ENCODE results near the gene BMP2K.

Gene BMP2K

DNA sequence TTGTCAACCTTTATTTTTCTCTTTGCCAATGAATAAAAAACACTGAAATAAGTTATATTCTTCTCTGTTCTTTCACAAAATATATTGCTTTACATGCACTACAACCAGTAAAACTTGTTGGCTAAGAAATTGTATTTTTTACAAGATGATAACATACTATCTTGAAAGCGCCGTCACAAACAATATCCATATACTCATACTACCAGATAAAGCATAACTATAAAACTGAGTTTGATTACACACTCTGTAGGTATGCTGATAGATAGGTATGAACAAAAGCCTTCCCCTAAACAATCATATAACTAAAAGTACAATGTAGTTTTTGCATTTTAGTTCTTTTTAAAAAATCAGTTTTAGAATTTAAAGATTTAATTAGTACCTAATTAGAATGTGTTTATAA is 13.6 kb upstream of the BMP2K start:
- Histone ChIP-seq H3K9me3 (ENCODE audit: control insufficient read depth, low read length) (no peaks in the 10 kb centered on the region), H3K4me1 (no peaks in the 10 kb centered on the region), H3K9ac (no peak overlapping the region), H3K27me3 (ENCODE audit: control insufficient read depth, insufficient read depth, low read length) (no peaks in the 10 kb centered on the region), H3K27ac (no peak overlapping the region), H2AFZ (no peak overlapping the region), H3K79me2 (no peaks in the 10 kb centered on the region), H3K4me3 (ENCODE audit: low read depth, low read length) (no peak overlapping the region), H3K4me2 (ENCODE audit: low read length) (no peak overlapping the region), H3K36me3 (ENCODE audit: control insufficient read depth, insufficient read depth, low read length) (no peaks in the 10 kb centered on the region)
- no peak for TF ChIP-seq CTCF (IDR thresholded peaks at IDR 0.05)

DNA sequence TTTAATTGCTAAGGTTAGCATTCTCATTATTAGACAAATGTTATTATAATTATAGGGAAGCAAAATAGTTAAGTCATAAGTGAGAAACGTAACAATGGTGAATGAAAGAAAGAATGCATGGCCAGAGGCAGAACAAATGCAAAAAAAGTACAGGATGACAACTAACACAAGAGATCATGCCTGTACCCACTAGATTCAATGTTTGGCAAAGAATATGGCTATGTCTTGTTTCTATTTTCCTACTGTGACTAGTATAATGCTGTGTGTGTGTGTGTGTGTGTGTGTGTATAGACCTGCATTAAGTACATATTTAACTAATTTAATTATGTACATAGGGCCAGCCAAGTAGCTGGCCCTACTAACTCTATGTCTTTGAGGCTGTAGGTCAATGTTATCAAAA is 12.9 kb upstream of the BMP2K start:
- Histone ChIP-seq H2AFZ (no peak overlapping the region), H3K27ac (no peak overlapping the region)

GRCh38 chr4:78763763-78764387 is 12.3 kb upstream of the BMP2K start:
- Histone ChIP-seq H3K4me2 (ENCODE audit: low read length) (no peak overlapping the region), H3K9me3 (ENCODE audit: control insufficient read depth, low read length) (no peaks in the 10 kb centered on the region), H3K4me3 (ENCODE audit: low read depth, low read length) (no peak overlapping the region), H3K27ac (no peak overlapping the region), H3K79me2 (no peaks in the 10 kb centered on the region), H3K27me3 (ENCODE audit: control insufficient read depth, insufficient read depth, low read length) (no peaks in the 10 kb centered on the region), H2AFZ (no peak overlapping the region), H3K36me3 (ENCODE audit: control insufficient read depth, insufficient read depth, low read length) (no peaks in the 10 kb centered on the region), H3K9ac (no peak overlapping the region), H3K4me1 (no peaks in the 10 kb centered on the region)
- TF ChIP-seq CTCF (IDR thresholded peaks at IDR 0.05) = no peak

More for the DNA sequence above, 12.9 kb upstream of the BMP2K start:
- H3K4me3 ChIP-seq (ENCODE audit: low read depth, low read length) = no peak overlapping the region
- no peak for TF ChIP-seq CTCF (IDR thresholded peaks at IDR 0.05)
- H3K9ac ChIP-seq = no peak overlapping the region
- H3K4me2 ChIP-seq (ENCODE audit: low read length) = no peak overlapping the region
- H3K27me3 ChIP-seq (ENCODE audit: control insufficient read depth, insufficient read depth, low read length) = no peaks in the 10 kb centered on the region
- no peaks in the 10 kb centered on the region for H3K4me1 ChIP-seq
- H3K9me3 ChIP-seq (ENCODE audit: control insufficient read depth, low read length) = no peaks in the 10 kb centered on the region
- no peaks in the 10 kb centered on the region for H3K79me2 ChIP-seq
- no peaks in the 10 kb centered on the region for H3K36me3 ChIP-seq (ENCODE audit: control insufficient read depth, insufficient read depth, low read length)

DNA sequence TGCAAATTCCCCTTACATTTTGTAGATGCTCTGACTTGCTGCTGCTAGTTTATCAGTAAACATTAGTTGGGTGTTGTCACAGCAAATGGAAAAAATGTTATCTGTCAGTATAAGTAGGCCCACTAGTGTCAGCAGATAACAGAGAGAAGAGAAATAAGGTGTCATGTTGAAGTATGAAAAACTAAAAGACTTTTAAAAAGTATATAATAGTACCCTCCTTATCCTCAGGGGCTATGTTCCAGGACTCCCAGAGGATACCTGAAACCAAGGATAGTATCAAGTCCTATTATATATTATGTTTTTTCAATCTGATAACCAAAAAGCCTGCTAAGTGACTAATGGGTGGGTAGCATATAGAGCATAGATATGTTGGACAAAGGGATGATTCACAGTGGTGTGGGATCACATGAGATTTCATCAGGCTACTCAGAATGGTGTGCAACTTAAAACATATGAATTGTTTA is 11.6 kb upstream of the BMP2K start:
- H3K36me3 ChIP-seq (ENCODE audit: control insufficient read depth, insufficient read depth, low read length) = no peaks in the 10 kb centered on the region
- H3K4me1 ChIP-seq = no peaks in the 10 kb centered on the region
- H3K4me2 ChIP-seq (ENCODE audit: low read length) = no peak overlapping the region
- TF ChIP-seq CTCF (IDR thresholded peaks at IDR 0.05) = no peak
- H3K4me3 ChIP-seq (ENCODE audit: low read depth, low read length) = no peak overlapping the region
- H3K9me3 ChIP-seq (ENCODE audit: control insufficient read depth, low read length) = no peaks in the 10 kb centered on the region
- no peak overlapping the region for H3K9ac ChIP-seq
- no peak overlapping the region for H2AFZ ChIP-seq
- no peak overlapping the region for H3K27ac ChIP-seq
- no peaks in the 10 kb centered on the region for H3K79me2 ChIP-seq
- no peaks in the 10 kb centered on the region for H3K27me3 ChIP-seq (ENCODE audit: control insufficient read depth, insufficient read depth, low read length)

GRCh38 chr4:78765432-78766006 is 10.6 kb upstream of the BMP2K start:
- no peak overlapping the region for H3K4me3 ChIP-seq (ENCODE audit: low read depth, low read length)
- H3K9me3 ChIP-seq (ENCODE audit: control insufficient read depth, low read length) = no peaks in the 10 kb centered on the region
- no peak overlapping the region for H3K4me2 ChIP-seq (ENCODE audit: low read length)
- no peaks in the 10 kb centered on the region for H3K36me3 ChIP-seq (ENCODE audit: control insufficient read depth, insufficient read depth, low read length)
- no peak for TF ChIP-seq CTCF (IDR thresholded peaks at IDR 0.05)
- no peaks in the 10 kb centered on the region for H3K4me1 ChIP-seq
- H3K79me2 ChIP-seq = no peaks in the 10 kb centered on the region
- H2AFZ ChIP-seq = no peak overlapping the region
- no peaks in the 10 kb centered on the region for H3K27me3 ChIP-seq (ENCODE audit: control insufficient read depth, insufficient read depth, low read length)
- H3K27ac ChIP-seq = no peak overlapping the region
- no peak overlapping the region for H3K9ac ChIP-seq

All from parathyroid adenoma (tissue), 2 donors.